ENCODE measurements around the gene GSE1. TPM values are rescaled to one million over a fixed set of nuclear protein-coding genes. Genes with fewer than 3 reads are reported as not detected.
"Not testable (repeated sequence)": the region's sequence is repeated elsewhere in the genome, so short reads cannot be mapped to it uniquely, and the experiment has no call there.

GSE1 gene
- polyA plus RNA-seq, 1 donor (not counting 4 experiments of a cell fraction or from before 2014, with no cell fraction given): 5.0 TPM

- no peaks in the 10 kb centered on the region for H3K4me1 ChIP-seq (ENCODE audit: control insufficient read depth, extremely low read depth, insufficient read depth, low read length)
- H3K4me2 ChIP-seq (ENCODE audit: control insufficient read depth, extremely low read depth, insufficient read depth, low read depth, low read length): no peak overlapping the region
- no peak overlapping the region for H3K4me3 ChIP-seq (ENCODE audit: control insufficient read depth in 2 of 3, extremely low read depth in 1 of 3, insufficient read depth in 2 of 3, low read depth in 1 of 3, low read length in 3 of 3)
- dilution Hi-C loops (cut with MboI; ENCODE audit: extremely low pct_ligation_motif_present, low sequenced_read_pairs): no loop called here
- no peaks in the 10 kb centered on the region for H3K9me3 ChIP-seq (ENCODE audit: control insufficient read depth, low read depth, low read length)
- no peak for FAIRE-seq
- no peak overlapping the region for H2AFZ ChIP-seq (ENCODE audit: control insufficient read depth, low read length)
- no peaks in the 10 kb centered on the region for H3K9me1 ChIP-seq (ENCODE audit: control insufficient read depth, extremely low read depth, insufficient read depth, low read length)
- no peak for DNase-seq (ENCODE audit: low read depth, low spot score)
- H3K27ac ChIP-seq (ENCODE audit: control insufficient read depth, insufficient read depth, low read length): no peak overlapping the region
- TF ChIP-seq CTCF (optimal IDR thresholded peaks at IDR 0.05 in 1 of 3, IDR thresholded peaks at IDR 0.05 in 1 of 3, conservative IDR thresholded peaks at IDR 0.05 in 1 of 3; ENCODE audit: extremely low read depth in 1 of 3, insufficient read depth in 2 of 3, low read length in 3 of 3): no peak
- TF ChIP-seq EZH2 (IDR thresholded peaks at IDR 0.05; ENCODE audit: low read length): no peak
- no peak overlapping the region for H3K9ac ChIP-seq (ENCODE audit: control insufficient read depth, extremely low read depth, insufficient read depth, low read length)
- H3K27me3 ChIP-seq (ENCODE audit: control insufficient read depth, extremely low read depth, insufficient read depth, low read length): no peaks in the 10 kb centered on the region
- no peaks in the 10 kb centered on the region for H3K79me2 ChIP-seq (ENCODE audit: control insufficient read depth, insufficient read depth, low read length)
- H4K20me1 ChIP-seq (ENCODE audit: control insufficient read depth, extremely low read depth, insufficient read depth, low read length): no peaks in the 10 kb centered on the region
- no peaks in the 10 kb centered on the region for H3K36me3 ChIP-seq (ENCODE audit: control insufficient read depth in 2 of 2, extremely low read depth in 1 of 2, insufficient read depth in 2 of 2, low read length in 2 of 2)
Observed at GRCh38 chr16:85590506-85590832, 22.7 kb upstream of the GSE1 start.

- Histone ChIP-seq H3K36me3 (ENCODE audit: control insufficient read depth in 2 of 2, extremely low read depth in 1 of 2, insufficient read depth in 2 of 2, low read length in 2 of 2) (no peaks in the 10 kb centered on the region), H4K20me1 (ENCODE audit: control insufficient read depth, extremely low read depth, insufficient read depth, low read length) (no peaks in the 10 kb centered on the region), H3K27ac (ENCODE audit: control insufficient read depth, insufficient read depth, low read length) (no peak overlapping the region), H3K4me3 (ENCODE audit: control insufficient read depth in 2 of 3, extremely low read depth in 1 of 3, insufficient read depth in 2 of 3, low read depth in 1 of 3, low read length in 3 of 3) (no peak overlapping the region), H3K4me1 (ENCODE audit: control insufficient read depth, extremely low read depth, insufficient read depth, low read length) (no peaks in the 10 kb centered on the region), H3K79me2 (ENCODE audit: control insufficient read depth, insufficient read depth, low read length) (no peaks in the 10 kb centered on the region), H3K27me3 (ENCODE audit: control insufficient read depth, extremely low read depth, insufficient read depth, low read length) (no peaks in the 10 kb centered on the region), H3K4me2 (ENCODE audit: control insufficient read depth, extremely low read depth, insufficient read depth, low read depth, low read length) (no peak overlapping the region), H3K9ac (ENCODE audit: control insufficient read depth, extremely low read depth, insufficient read depth, low read length) (no peak overlapping the region), H3K9me3 (ENCODE audit: control insufficient read depth, low read depth, low read length) (no peaks in the 10 kb centered on the region), H3K9me1 (ENCODE audit: control insufficient read depth, extremely low read depth, insufficient read depth, low read length) (no peaks in the 10 kb centered on the region), H2AFZ (ENCODE audit: control insufficient read depth, low read length) (no peak overlapping the region)
- dilution Hi-C loops (cut with MboI; ENCODE audit: extremely low pct_ligation_motif_present, low sequenced_read_pairs): no loop called here
- TF ChIP-seq EZH2 (IDR thresholded peaks at IDR 0.05; ENCODE audit: low read length): no peak
- no peak for TF ChIP-seq CTCF (optimal IDR thresholded peaks at IDR 0.05 in 1 of 3, IDR thresholded peaks at IDR 0.05 in 1 of 3, conservative IDR thresholded peaks at IDR 0.05 in 1 of 3; ENCODE audit: extremely low read depth in 1 of 3, insufficient read depth in 2 of 3, low read length in 3 of 3)
- DNase-seq (ENCODE audit: low read depth, low spot score) (no peak), FAIRE-seq (no peak)
Observed at GRCh38 chr16:85591381-85591780, 21.7 kb upstream of the GSE1 start.

- H3K9ac ChIP-seq (ENCODE audit: control insufficient read depth, extremely low read depth, insufficient read depth, low read length); H3K27me3 ChIP-seq (ENCODE audit: control insufficient read depth, extremely low read depth, insufficient read depth, low read length); H3K9me3 ChIP-seq (ENCODE audit: control insufficient read depth, low read depth, low read length); FAIRE-seq; H4K20me1 ChIP-seq (ENCODE audit: control insufficient read depth, extremely low read depth, insufficient read depth, low read length); H3K36me3 ChIP-seq (ENCODE audit: control insufficient read depth in 2 of 2, extremely low read depth in 1 of 2, insufficient read depth in 2 of 2, low read length in 2 of 2); H3K4me2 ChIP-seq (ENCODE audit: control insufficient read depth, extremely low read depth, insufficient read depth, low read depth, low read length); H3K79me2 ChIP-seq (ENCODE audit: control insufficient read depth, insufficient read depth, low read length); DNase-seq (ENCODE audit: low read depth, low spot score); H2AFZ ChIP-seq (ENCODE audit: control insufficient read depth, low read length); dilution Hi-C loops (cut with MboI; ENCODE audit: extremely low pct_ligation_motif_present, low sequenced_read_pairs); H3K9me1 ChIP-seq (ENCODE audit: control insufficient read depth, extremely low read depth, insufficient read depth, low read length); H3K27ac ChIP-seq (ENCODE audit: control insufficient read depth, insufficient read depth, low read length); H3K4me3 ChIP-seq (ENCODE audit: control insufficient read depth in 2 of 3, extremely low read depth in 1 of 3, insufficient read depth in 2 of 3, low read depth in 1 of 3, low read length in 3 of 3); H3K4me1 ChIP-seq (ENCODE audit: control insufficient read depth, extremely low read depth, insufficient read depth, low read length): not testable (repeated sequence)
Observed at GRCh38 chr16:85592277-85592676, 20.8 kb upstream of the GSE1 start.

Data from keratinocyte (primary cell).